GM13977 (cell line): ENCODE data around the gene RMP24.

Experiments
- DNase-seq: peaks from one replicate; pipeline ENCODE4 v3.0.0; 2012; ENCODE audit warnings: low spot score
- in situ Hi-C: fragments of 300-500 bp; cut with MboI; formaldehyde crosslinking; loops from one replicate; pipeline ENCODE4 v1.12.0; 2022; ENCODE audit warnings: low sequenced_read_pairs, low pct_unique_long_range_greater_than_20kb, mixed read lengths, inconsistent platforms; ENCODE audit not compliant: unreplicated experiment
- TF ChIP-seq, protein P1 (sequence below): IDR thresholded peaks from 2 replicates; pipeline ENCODE4 v1.5.1; 2012; ENCODE audit warnings: mild to moderate bottlenecking, control low read depth; ENCODE audit not compliant: insufficient read depth; ENCODE audit errors: extremely low read depth, missing control alignments

RMP24 gene

GRCh38 chr18:35991696-35992095 lies 19.2 kb downstream of the RMP24 start:
- TF ChIP-seq, protein P1, sequence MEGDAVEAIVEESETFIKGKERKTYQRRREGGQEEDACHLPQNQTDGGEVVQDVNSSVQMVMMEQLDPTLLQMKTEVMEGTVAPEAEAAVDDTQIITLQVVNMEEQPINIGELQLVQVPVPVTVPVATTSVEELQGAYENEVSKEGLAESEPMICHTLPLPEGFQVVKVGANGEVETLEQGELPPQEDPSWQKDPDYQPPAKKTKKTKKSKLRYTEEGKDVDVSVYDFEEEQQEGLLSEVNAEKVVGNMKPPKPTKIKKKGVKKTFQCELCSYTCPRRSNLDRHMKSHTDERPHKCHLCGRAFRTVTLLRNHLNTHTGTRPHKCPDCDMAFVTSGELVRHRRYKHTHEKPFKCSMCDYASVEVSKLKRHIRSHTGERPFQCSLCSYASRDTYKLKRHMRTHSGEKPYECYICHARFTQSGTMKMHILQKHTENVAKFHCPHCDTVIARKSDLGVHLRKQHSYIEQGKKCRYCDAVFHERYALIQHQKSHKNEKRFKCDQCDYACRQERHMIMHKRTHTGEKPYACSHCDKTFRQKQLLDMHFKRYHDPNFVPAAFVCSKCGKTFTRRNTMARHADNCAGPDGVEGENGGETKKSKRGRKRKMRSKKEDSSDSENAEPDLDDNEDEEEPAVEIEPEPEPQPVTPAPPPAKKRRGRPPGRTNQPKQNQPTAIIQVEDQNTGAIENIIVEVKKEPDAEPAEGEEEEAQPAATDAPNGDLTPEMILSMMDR = no peak
- in situ Hi-C loops = no loop called here

DNA sequence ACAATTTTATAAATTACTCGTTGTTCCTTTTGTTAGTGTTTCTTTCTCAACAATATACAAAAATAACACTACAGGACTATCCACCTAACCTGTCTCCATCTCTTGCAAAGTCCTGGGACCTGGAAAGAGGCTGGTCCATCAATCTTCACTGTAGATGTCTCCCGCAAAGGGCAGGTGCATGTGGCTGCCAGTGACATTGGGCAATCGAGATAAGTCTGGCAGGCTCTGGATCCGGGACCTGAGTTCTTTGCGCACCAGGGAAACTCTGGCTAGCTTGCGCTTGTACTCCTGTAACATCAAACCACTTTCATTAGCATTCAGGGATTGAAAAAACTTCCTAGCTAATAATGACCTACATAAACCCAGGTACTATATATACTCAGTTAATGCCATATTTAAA lies 20.5 kb downstream of the RMP24 start:
- in situ Hi-C loops = no loop called here

More at GRCh38 chr18:35991696-35992095, 19.2 kb downstream of the RMP24 start:
- no peak for DNase-seq

GRCh38 chr18:35998967-35999366 lies 26.5 kb downstream of the RMP24 start:
- in situ Hi-C loops = no loop called here
- TF ChIP-seq, protein P1 = no peak
- no peak for DNase-seq

More for the DNA sequence above, 20.5 kb downstream of the RMP24 start:
- TF ChIP-seq, protein P1 = no peak
- DNase-seq = no peak

DNA sequence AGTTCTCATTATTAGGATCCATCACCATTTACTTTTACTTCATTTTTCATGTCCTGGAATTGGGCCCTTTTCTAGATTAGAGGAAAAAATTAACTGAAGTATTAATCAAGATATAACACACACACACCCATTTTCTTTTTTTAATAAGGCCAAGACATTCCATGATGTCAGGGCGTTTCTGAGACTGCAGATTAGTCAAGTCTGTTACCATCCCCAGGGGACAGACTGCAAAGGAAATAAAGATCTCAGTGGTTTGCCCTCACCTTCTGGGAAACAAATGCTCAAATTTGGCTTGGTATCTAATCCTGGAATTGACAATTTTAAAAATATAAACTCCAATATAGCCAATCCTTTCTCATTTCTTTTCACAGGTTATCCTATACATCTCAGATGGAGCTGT lies 27.4 kb downstream of the RMP24 start:
- TF ChIP-seq, protein P1 = no peak
- in situ Hi-C loops = loop anchor here (25.0 kb wide), 1 partner anchor 287 kb away; the partner anchor contains the start of gene FHOD3
- no peak for DNase-seq

GRCh38 chr18:36006997-36007396 lies 34.5 kb downstream of the RMP24 start:
- in situ Hi-C loops = loop anchor here (25.0 kb wide), 1 partner anchor 280 kb away; the partner anchor contains the start of gene FHOD3
- DNase-seq = no peak
- TF ChIP-seq, protein P1 = no peak

DNA sequence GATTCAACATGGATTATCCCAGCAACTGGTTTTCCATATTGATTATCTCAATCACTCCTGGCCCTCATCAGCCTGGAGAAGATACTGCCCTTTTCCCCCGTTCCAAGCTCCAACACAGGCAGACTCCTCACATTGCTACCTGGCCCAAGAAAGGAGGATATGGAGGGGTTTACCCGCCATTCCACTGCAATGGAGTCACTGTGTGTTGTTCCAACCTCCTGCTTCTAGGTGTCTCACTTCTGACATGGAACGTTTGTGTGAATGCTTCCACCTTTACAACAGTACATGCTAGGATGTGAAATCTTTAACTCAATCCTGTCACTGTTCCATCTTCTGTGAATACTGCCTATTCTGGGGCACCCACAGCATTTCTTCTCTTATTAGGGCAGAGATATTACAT lies 36.7 kb downstream of the RMP24 start:
- in situ Hi-C loops = loop anchor here (25.0 kb wide), 1 partner anchor 278 kb away; the partner anchor contains the start of gene FHOD3
- TF ChIP-seq, protein P1 = no peak

More for the DNA sequence above, 36.7 kb downstream of the RMP24 start:
- DNase-seq = no peak
